IMR-90 (cell line): ENCODE results near the gene SH3RF3. TPM values are rescaled to one million over a fixed set of nuclear protein-coding genes. Genes with fewer than 3 reads are reported as not detected.

Experiments used
- ATAC-seq: fragments of 200-7000 bp; cut with Tn5 transposase; 2 replicates; pipeline ENCODE4 v1.9.1; 2020; ENCODE audit warnings: low read depth, mild to moderate bottlenecking, moderate library complexity
- BruUV-seq: library from RNA; stranded (reverse); fragments of 400-500 nt; replicated peaks from 2 replicates; lab custom pipeline; 2021; lab: Mats Ljungman, UMichigan
- CTCF ChIA-PET: fragments of 300-600 bp; formaldehyde crosslinking; extraction: SDS; loops from one replicate; lab custom pipeline; 2021; ENCODE audit warnings: antibody characterized with exemption; lab: Yijun Ruan, JAX
- POLR2A ChIA-PET: fragments of 300-600 bp; sonication (Branson Sonifier 250); formaldehyde crosslinking; loops from one replicate; lab custom pipeline; 2022; ENCODE audit warnings: antibody characterized with exemption; ENCODE audit not compliant: unreplicated experiment; lab: Charles Lee
- DNase-seq: peaks from one replicate; pipeline ENCODE4 v3.0.0; 2013
- H2AFZ ChIP-seq: replicated peaks from 2 replicates; pipeline ENCODE3; 2013; ENCODE audit warnings: low read length, mild to moderate bottlenecking; ENCODE audit not compliant: poor library complexity
- H2AK5ac ChIP-seq: 2 replicates; pipeline ENCODE4 v1.6.1; 2013; ENCODE audit warnings: low read depth, low read length, inconsistent platforms
- H2AK9ac ChIP-seq: replicated peaks from 2 replicates; pipeline ENCODE3; 2013; ENCODE audit warnings: mild to moderate bottlenecking, low read depth, low read length, moderate library complexity; ENCODE audit not compliant: poor library complexity
- H2BK120ac ChIP-seq: 2 replicates; pipeline ENCODE4 v1.6.1; 2013; ENCODE audit warnings: low read depth, low read length, inconsistent platforms
- H2BK15ac ChIP-seq: 3 replicates; pipeline ENCODE4 v1.6.1; 2013; ENCODE audit warnings: low read depth, low read length, inconsistent platforms
- H2BK20ac ChIP-seq: 2 replicates; pipeline ENCODE4 v1.6.1; 2013; ENCODE audit warnings: low read depth, mild to moderate bottlenecking, inconsistent platforms, low read length, moderate library complexity
- H2BK5ac ChIP-seq: 2 replicates; pipeline ENCODE4 v1.6.1; 2013; ENCODE audit warnings: mild to moderate bottlenecking, low read depth, low read length, inconsistent platforms; ENCODE audit not compliant: poor library complexity, severe bottlenecking
- H3K14ac ChIP-seq: replicated peaks from 2 replicates; pipeline ENCODE4 v1.6.1; 2013; ENCODE audit warnings: low read depth, low read length, inconsistent platforms
- H3K18ac ChIP-seq: 2 replicates; pipeline ENCODE4 v1.6.1; 2013; ENCODE audit warnings: low read depth, low read length, control low read depth
- H3K23ac ChIP-seq: 2 replicates; pipeline ENCODE4 v1.6.1; 2013; ENCODE audit warnings: low read depth, low read length, inconsistent platforms
- H3K27ac ChIP-seq: 2 replicates; pipeline ENCODE4 v1.5.1; 2013; ENCODE audit warnings: mild to moderate bottlenecking, control low read depth, low read length; ENCODE audit not compliant: insufficient read depth
- H3K27me3 ChIP-seq: 2 replicates; pipeline ENCODE4 v1.6.1; 2013; ENCODE audit warnings: low read length; ENCODE audit not compliant: control insufficient read depth, insufficient read depth
- H3K36me3 ChIP-seq: 2 replicates; pipeline ENCODE4 v1.6.1; 2013; ENCODE audit warnings: low read length, mixed read lengths; ENCODE audit not compliant: control insufficient read depth, insufficient read depth
- H3K4ac ChIP-seq: 2 replicates; pipeline ENCODE4 v1.6.1; 2013; ENCODE audit warnings: low read depth, low read length, inconsistent platforms
- H3K4me1 ChIP-seq: 2 replicates; pipeline ENCODE4 v1.6.1; 2013; ENCODE audit warnings: low read length, mixed read lengths; ENCODE audit not compliant: control insufficient read depth, insufficient read depth
- H3K4me2 ChIP-seq: 2 replicates; pipeline ENCODE4 v1.6.1; 2013; ENCODE audit warnings: low read depth, mild to moderate bottlenecking, control low read depth, low read length, moderate library complexity
- H3K4me3 ChIP-seq: 2 replicates; pipeline ENCODE4 v1.5.1; 2013; ENCODE audit warnings: low read depth, mild to moderate bottlenecking, control low read depth, low read length, moderate library complexity; ENCODE audit not compliant: insufficient read depth
- H3K56ac ChIP-seq: 2 replicates; pipeline ENCODE4 v1.6.1; 2013; ENCODE audit warnings: low read length, inconsistent platforms; ENCODE audit not compliant: insufficient read depth; ENCODE audit errors: extremely low read depth
- H3K79me1 ChIP-seq, 2 experiments: 2 replicates each; pipeline ENCODE4 v1.6.1; 2013; ENCODE audit warnings: low read length in 2 of 2, inconsistent platforms in 1 of 2, low read depth in 1 of 2
- H3K9ac ChIP-seq: 2 replicates; pipeline ENCODE4 v1.6.1; 2013; ENCODE audit warnings: low read depth, low read length, control low read depth
- H3K9me1 ChIP-seq: 2 replicates; pipeline ENCODE4 v1.6.1; 2013; ENCODE audit warnings: low read length, inconsistent platforms; ENCODE audit not compliant: insufficient read depth
- H3K9me3 ChIP-seq: 2 replicates; pipeline ENCODE4 v1.6.1; 2013; ENCODE audit warnings: low read length; ENCODE audit not compliant: control insufficient read depth, insufficient read depth
- H4K20me1 ChIP-seq: 2 replicates; pipeline ENCODE4 v1.6.1; 2013; ENCODE audit warnings: low read length, inconsistent platforms; ENCODE audit not compliant: insufficient read depth
- H4K5ac ChIP-seq: 2 replicates; pipeline ENCODE4 v1.6.1; 2013; ENCODE audit warnings: mild to moderate bottlenecking, low read depth, low read length, control low read depth
- H4K8ac ChIP-seq, 2 experiments: 2 replicates each; pipeline ENCODE4 v1.6.1; 2013; ENCODE audit warnings: low read depth in 2 of 2, low read length in 2 of 2, control low read depth in 1 of 2, inconsistent platforms in 1 of 2
- H4K91ac ChIP-seq: 2 replicates; pipeline ENCODE4 v1.6.1; 2013; ENCODE audit warnings: low read depth, low read length, inconsistent platforms; ENCODE audit not compliant: insufficient read depth
- CEBPB ChIP-seq: IDR thresholded peaks from 2 replicates; pipeline ENCODE4 v1.6.1; 2012; ENCODE audit warnings: low read depth, low read length, improper control_type of control experiment
- ELK1 ChIP-seq: fragments of 150-350 bp; IDR thresholded peaks from 2 replicates; pipeline ENCODE4 v1.6.1; 2016; ENCODE audit warnings: low read depth, mild to moderate bottlenecking, low read length, moderate library complexity, borderline replicate concordance
- NFE2L2 ChIP-seq: fragments of 150-350 bp; IDR thresholded peaks from 2 replicates; pipeline ENCODE4 v1.6.1; 2016; ENCODE audit warnings: low read depth, mild to moderate bottlenecking, low read length
- WGBS, 2 experiments: methylation state at CpG; one replicate each; pipeline versions ENCODE4 v1.1.5 to v1.1.7; 2013; ENCODE audit warnings: missing lambda C conversion rate in 2 of 2; ENCODE audit not compliant: insufficient read length in 1 of 2; ENCODE audit errors: extremely low coverage in 2 of 2; 5-methylcytosine and 5-hydroxymethylcytosine counted together
- dilution Hi-C: fragments of 300-500 bp; cut with HindIII; formaldehyde crosslinking; loops from one replicate; pipeline ENCODE4 v1.14.3; 2018; ENCODE audit warnings: low sequenced_read_pairs; ENCODE audit not compliant: unreplicated experiment
- in situ Hi-C: fragments of 300-500 bp; cut with MboI; formaldehyde crosslinking; loops from 3 replicates; pipeline ENCODE4 v1.14.3; 2019; ENCODE audit warnings: low sequenced_read_pairs, inconsistent platforms, mixed read lengths
- intact Hi-C: fragments of 100-400 bp; cut with micrococcal nuclease; formaldehyde crosslinking; loops from 2 replicates; pipeline ENCODE4 v1.10.0; 2022
- polyA plus RNA-seq, 3 experiments: library from polyadenylated mRNA; depleted of rRNA; stranded (reverse); fragments of >200 nt; gene quantifications; 2 replicates each; pipeline ENCODE4 v1.2.3, GENCODE V29; 2012; ENCODE audit warnings: low replicate concordance in 1 of 3
- total RNA-seq: library from RNA; depleted of rRNA; stranded (reverse); fragments of >200 nt; gene quantifications from 2 replicates; pipeline ENCODE4 v1.2.3, GENCODE V29; 2012

The SH3RF3 gene
- total and polyA plus RNA-seq, 2 of the 4 experiments (the other 2 are of a cell fraction) = 3.4 to 5.3 TPM

GRCh38 chr2:109265953-109266352 lies 136.9 kb downstream of the SH3RF3 start:
- intact Hi-C loops = no loop called here
- H3K18ac ChIP-seq = no peak overlapping the region
- no peak overlapping the region for H3K4ac ChIP-seq
- H2AFZ ChIP-seq = no peak overlapping the region
- no peaks in the 10 kb centered on the region for H3K36me3 ChIP-seq
- H2BK120ac ChIP-seq = no peak overlapping the region
- ATAC-seq (no peak), DNase-seq (no peak)
- H4K8ac ChIP-seq = peak overlapping the region in 1 of 2 experiments; percentile 56; a peak in 1 of 4 replicates
- no peak overlapping the region for H4K5ac ChIP-seq
- peak overlapping the region; percentile 4; the same call in 1 of the 2 replicates for H4K91ac ChIP-seq
- WGBS, 2 experiments = 95% methylated on average over 5 of the region's 5 CpGs; no CpG with 5 or more reads in 1 of the 2 experiments
- peaks cover 24% of the 10 kb centered on the region for H3K9me1 ChIP-seq
- no peaks in the 10 kb centered on the region for H3K9me3 ChIP-seq
- no peak overlapping the region for H3K4me3 ChIP-seq
- TF ChIP-seq CEBPB (no peak), NFE2L2 (no peak), ELK1 (no peak)
- peak overlapping the region; percentile 11 for H2AK9ac ChIP-seq
- no peak overlapping the region for H2BK20ac ChIP-seq
- H2BK15ac ChIP-seq = 0 out of 3 replicates have a peak overlapping the region, but pooled peaks have one; percentile 1
- in situ Hi-C loops = no loop called here
- H3K4me1 ChIP-seq = peaks cover 15% of the 10 kb centered on the region; the same call in 1 of the 2 replicates
- no peak overlapping the region for H3K27ac ChIP-seq
- H2BK5ac ChIP-seq = peak overlapping the region; percentile 69
- peak overlapping the region; percentile 86 for H2AK5ac ChIP-seq
- no peak overlapping the region for H3K56ac ChIP-seq
- BruUV-seq = no TSS peak
- H3K14ac ChIP-seq = peak overlapping the region; percentile 65; the same call in 1 of the 2 replicates
- CTCF ChIA-PET = no interaction called here
- H3K9ac ChIP-seq = no peak overlapping the region
- peaks cover 36 to 85% of the 10 kb centered on the region in 2 experiments for H3K79me1 ChIP-seq
- H3K23ac ChIP-seq = no peak overlapping the region; the same call in 1 of the 2 replicates
- H3K4me2 ChIP-seq = no peak overlapping the region
- no peaks in the 10 kb centered on the region for H3K27me3 ChIP-seq
- H4K20me1 ChIP-seq = peaks cover 73% of the 10 kb centered on the region
- POLR2A ChIA-PET = no interaction called here
- dilution Hi-C loops = no loop called here
